SK-N-SH (cell line): ENCODE measurements around the gene DZIP1. TPM values are rescaled to one million over a fixed set of nuclear protein-coding genes. Genes with fewer than 3 reads are reported as not detected.

Experiments
- CTCF ChIA-PET: fragments of 300-600, 350-600 bp; formaldehyde crosslinking; extraction: SDS; loops from one replicate; lab custom pipeline; 2021; lab: Yijun Ruan, JAX
- POLR2A ChIA-PET: fragments of 350-600 bp; sonication (Branson Sonifier 250); formaldehyde crosslinking; extraction: SDS; loops from one replicate; lab custom pipeline; 2020; ENCODE audit warnings: antibody characterized with exemption, inconsistent platforms; lab: Yijun Ruan, JAX
- DNase-seq: peaks from one replicate; pipeline ENCODE4 v3.0.0; 2012
- H2AFZ ChIP-seq: fragments of 200-600 bp; sonication (generic); 2 replicates; pipeline ENCODE4 v1.8.1; 2016; ENCODE audit warnings: antibody characterized with exemption, mild to moderate bottlenecking, low read depth
- H3F3A ChIP-seq: fragments of 200-600 bp; sonication (generic); replicated peaks from 2 replicates; pipeline ENCODE3; 2016; ENCODE audit warnings: antibody characterized with exemption, mild to moderate bottlenecking; ENCODE audit not compliant: insufficient read depth
- H3K27ac ChIP-seq, 2 experiments: fragments of 200-500 bp in 1 of 2; fragments of 200-600 bp in 1 of 2; sonication (Bioruptor generic) in 1 of 2; sonication (generic), shearing (Covaris generic) in 1 of 2; 2 replicates each; pipeline versions ENCODE4 v1.5.1 to v1.6.1; 2014 to 2016; ENCODE audit warnings: low read depth in 2 of 2, inconsistent platforms in 1 of 2, low read length in 1 of 2, mild to moderate bottlenecking in 1 of 2, mixed read lengths in 1 of 2
- H3K27me3 ChIP-seq: fragments of 200-600 bp; sonication (generic), shearing (Covaris generic); 2 replicates; pipeline ENCODE4 v1.6.1; 2016; ENCODE audit warnings: mixed run types; ENCODE audit not compliant: insufficient read depth
- H3K36me3 ChIP-seq, 2 experiments: fragments of 200-500 bp in 1 of 2; fragments of 200-600 bp in 1 of 2; sonication (Bioruptor generic) in 1 of 2; sonication (generic) in 1 of 2; replicated peaks in 1 of 2; 2 replicates each; pipeline versions ENCODE3 to v1.5.1; 2014 to 2016; ENCODE audit warnings: low read length in 1 of 2, mild to moderate bottlenecking in 1 of 2; ENCODE audit not compliant: insufficient read depth in 2 of 2, control insufficient read depth in 1 of 2
- H3K4me1 ChIP-seq, 2 experiments: fragments of 200-500 bp in 1 of 2; fragments of 200-600 bp in 1 of 2; sonication (Bioruptor generic) in 1 of 2; sonication (generic), shearing (Covaris generic) in 1 of 2; 2 replicates each; pipeline versions ENCODE4 v1.5.1 to v1.6.1; 2014 to 2016; ENCODE audit warnings: low read depth in 1 of 2, low read length in 1 of 2, mixed run types in 1 of 2; ENCODE audit not compliant: insufficient read depth in 2 of 2, control insufficient read depth in 1 of 2
- H3K4me2 ChIP-seq: fragments of 200-600 bp; sonication (generic), shearing (Covaris generic); 2 replicates; pipeline ENCODE4 v1.6.1; 2017; ENCODE audit warnings: mixed run types
- H3K4me3 ChIP-seq, 2 experiments: fragments of 200-500 bp in 1 of 2; fragments of 200-600 bp in 1 of 2; sonication (Bioruptor generic) in 1 of 2; sonication (generic), shearing (Covaris generic) in 1 of 2; 2 replicates each; pipeline versions ENCODE4 v1.5.1 to v1.8.1; 2014 to 2016; ENCODE audit warnings: low read depth in 2 of 2, inconsistent platforms in 1 of 2, low read length in 1 of 2, mild to moderate bottlenecking in 1 of 2, mixed read lengths in 1 of 2, moderate library complexity in 1 of 2
- H3K79me2 ChIP-seq: fragments of 200-600 bp; sonication (generic); 2 replicates; pipeline ENCODE4 v1.8.1; 2017; ENCODE audit warnings: mild to moderate bottlenecking; ENCODE audit not compliant: insufficient read depth
- H3K9ac ChIP-seq: fragments of 200-600 bp; sonication (generic); 2 replicates; pipeline ENCODE4 v1.6.1; 2017; ENCODE audit warnings: mixed run types
- H3K9me2 ChIP-seq: fragments of 200-600 bp; sonication (generic); 2 replicates; pipeline ENCODE4 v1.6.1; 2017; ENCODE audit warnings: mixed run types
- H3K9me3 ChIP-seq: fragments of 200-600 bp; sonication (generic); 2 replicates; pipeline ENCODE4 v1.6.1; 2017; ENCODE audit warnings: mixed run types, mild to moderate bottlenecking, moderate library complexity
- H4K20me1 ChIP-seq: fragments of 200-600 bp; sonication (generic); 2 replicates; pipeline ENCODE4 v1.6.1; 2017; ENCODE audit warnings: mild to moderate bottlenecking, mixed run types; ENCODE audit not compliant: insufficient read depth
- FOXM1 ChIP-seq: IDR thresholded peaks from 2 replicates; pipeline ENCODE4 v1.4.0; 2012; ENCODE audit warnings: low read depth, mild to moderate bottlenecking
- GABPA ChIP-seq: IDR thresholded peaks from 2 replicates; pipeline ENCODE4 v1.4.0; 2012; ENCODE audit warnings: low read depth, mild to moderate bottlenecking
- JUND ChIP-seq: IDR thresholded peaks from 2 replicates; pipeline ENCODE4 v1.4.0; 2012
- MXI1 ChIP-seq: IDR thresholded peaks from 2 replicates; pipeline ENCODE4 v1.6.1; 2012; ENCODE audit warnings: mild to moderate bottlenecking, low read depth, low read length, improper control_type of control experiment
- POLR2AphosphoS5 ChIP-seq: IDR thresholded peaks from 2 replicates; pipeline ENCODE4 v1.6.1; 2012; ENCODE audit warnings: low read depth, low read length
- TCF12 ChIP-seq: IDR thresholded peaks from 2 replicates; pipeline ENCODE4 v1.4.0; 2012
- YY1 ChIP-seq: IDR thresholded peaks from 2 replicates; pipeline ENCODE4 v1.4.0; 2012; ENCODE audit warnings: low read depth, mild to moderate bottlenecking
- WGBS: methylation state at CpG from one replicate; pipeline ENCODE4 v1.1.6; 2017; ENCODE audit warnings: low lambda C conversion rate; 5-methylcytosine and 5-hydroxymethylcytosine counted together
- polyA plus RNA-seq, 3 experiments: library from polyadenylated mRNA; depleted of rRNA; stranded (reverse); fragments of >200 nt; gene quantifications; 2 replicates each; pipeline ENCODE4 v1.2.3, GENCODE V29; 2012
- TF ChIP-seq, protein P1 (sequence below): IDR thresholded peaks from 2 replicates; pipeline ENCODE4; 2012
- TF ChIP-seq, protein P2 (sequence below): IDR thresholded peaks from 2 replicates; pipeline ENCODE4 v1.4.0; 2012; ENCODE audit warnings: low read depth
- TF ChIP-seq, protein P3 (sequence below): IDR thresholded peaks from 2 replicates; pipeline ENCODE4 v1.4.0; 2012; ENCODE audit warnings: low read depth, borderline replicate concordance

The DZIP1 gene
- polyA plus RNA-seq, 1 of the 3 experiments (the other 2 are of a cell fraction) = 15.0 TPM

- TF ChIP-seq, protein P1, sequence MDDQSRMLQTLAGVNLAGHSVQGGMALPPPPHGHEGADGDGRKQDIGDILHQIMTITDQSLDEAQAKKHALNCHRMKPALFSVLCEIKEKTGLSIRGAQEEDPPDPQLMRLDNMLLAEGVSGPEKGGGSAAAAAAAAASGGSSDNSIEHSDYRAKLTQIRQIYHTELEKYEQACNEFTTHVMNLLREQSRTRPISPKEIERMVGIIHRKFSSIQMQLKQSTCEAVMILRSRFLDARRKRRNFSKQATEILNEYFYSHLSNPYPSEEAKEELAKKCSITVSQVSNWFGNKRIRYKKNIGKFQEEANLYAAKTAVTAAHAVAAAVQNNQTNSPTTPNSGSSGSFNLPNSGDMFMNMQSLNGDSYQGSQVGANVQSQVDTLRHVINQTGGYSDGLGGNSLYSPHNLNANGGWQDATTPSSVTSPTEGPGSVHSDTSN = no peak
- no peak for TF ChIP-seq FOXM1
- TF ChIP-seq YY1 = no peak
These were observed 2.8 kb upstream of the DZIP1 start (continued) for GRCh38 chr13:95647321-95647720.

GRCh38 chr13:95643936-95644598 lies 439 bp downstream of the DZIP1 start:
- Histone ChIP-seq H2AFZ (peak overlapping the region; percentile 72; the same call in 1 of the 2 replicates), H3K4me1 (peaks cover 0 to 21% of the 10 kb centered on the region in 2 experiments; a peak in 2 of 4 replicates), H3F3A (peaks cover 11% of the 10 kb centered on the region), H3K79me2 (peaks cover 34% of the 10 kb centered on the region), H3K36me3 (peaks cover 12 to 20% of the 10 kb centered on the region in 2 experiments), H3K9me3 (no peaks in the 10 kb centered on the region), H3K9me2 (no peaks in the 10 kb centered on the region), H3K4me3 (peak overlapping the region; percentile 79 to 85), H4K20me1 (no peaks in the 10 kb centered on the region; the same call in 1 of the 2 replicates), H3K9ac (peak overlapping the region; percentile 73), H3K4me2 (peak overlapping the region; percentile 99), H3K27me3 (no peaks in the 10 kb centered on the region), H3K27ac (peak overlapping the region; percentile 64 to 90)
- CTCF ChIA-PET = interaction anchor here (1.2 to 2.1 kb wide), 5 partner anchors 9 to 240 kb away, joined by 3 to 11 read pairs (median 6); no protein-coding TSS in a partner anchor
- TF ChIP-seq TCF12 (no peak), YY1 (peak; percentile 67; the same call in 1 of the 2 replicates), GABPA (peak; percentile 63), MXI1 (no peak; the same call in 1 of the 2 replicates)
- TF ChIP-seq, protein P2, sequence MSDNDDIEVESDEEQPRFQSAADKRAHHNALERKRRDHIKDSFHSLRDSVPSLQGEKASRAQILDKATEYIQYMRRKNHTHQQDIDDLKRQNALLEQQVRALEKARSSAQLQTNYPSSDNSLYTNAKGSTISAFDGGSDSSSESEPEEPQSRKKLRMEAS = peak; percentile 78
- TF ChIP-seq, protein P3, sequence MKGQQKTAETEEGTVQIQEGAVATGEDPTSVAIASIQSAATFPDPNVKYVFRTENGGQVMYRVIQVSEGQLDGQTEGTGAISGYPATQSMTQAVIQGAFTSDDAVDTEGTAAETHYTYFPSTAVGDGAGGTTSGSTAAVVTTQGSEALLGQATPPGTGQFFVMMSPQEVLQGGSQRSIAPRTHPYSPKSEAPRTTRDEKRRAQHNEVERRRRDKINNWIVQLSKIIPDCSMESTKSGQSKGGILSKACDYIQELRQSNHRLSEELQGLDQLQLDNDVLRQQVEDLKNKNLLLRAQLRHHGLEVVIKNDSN = 0 out of 2 replicates have a peak, but pooled peaks have one; percentile 1
- POLR2A ChIA-PET = interaction anchor here (0.7 to 1.2 kb wide), 5 partner anchors 9 to 189 kb away, joined by 3 to 6 read pairs (median 3); partner anchors contain the start of gene DNAJC3
- DNase-seq = peak; percentile 80
- 0% methylated on average over 12 of the region's 62 CpGs for WGBS

DNA sequence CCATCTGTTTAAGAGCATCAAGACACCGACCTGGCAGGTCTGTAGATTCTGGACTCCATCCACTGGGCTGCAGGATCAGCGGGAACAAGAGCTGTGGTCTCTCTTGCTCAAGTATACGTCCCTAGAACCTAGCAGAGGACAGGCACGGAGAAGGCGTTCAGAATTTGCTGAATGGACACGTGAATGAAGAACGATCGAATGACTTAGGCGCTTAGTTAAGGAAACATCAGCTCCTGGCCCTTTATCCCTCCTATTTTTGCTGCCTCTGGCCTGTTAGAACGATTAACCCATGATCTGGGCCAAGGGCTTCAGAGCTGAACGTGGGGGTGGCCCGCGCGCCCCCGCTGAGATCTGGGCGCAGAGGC lies 953 bp downstream of the DZIP1 start:
- Histone ChIP-seq H3K9me2 (no peaks in the 10 kb centered on the region), H3K4me2 (peak overlapping the region; percentile 99), H4K20me1 (no peaks in the 10 kb centered on the region; the same call in 1 of the 2 replicates), H3K4me1 (peaks cover 0 to 21% of the 10 kb centered on the region in 2 experiments; a peak in 2 of 4 replicates), H3K4me3 (peak overlapping the region; percentile 79 to 85), H3F3A (peaks cover 8% of the 10 kb centered on the region), H3K36me3 (peaks cover 17 to 24% of the 10 kb centered on the region in 2 experiments), H2AFZ (peak overlapping the region; percentile 72; the same call in 1 of the 2 replicates), H3K79me2 (peaks cover 39% of the 10 kb centered on the region), H3K9ac (peak overlapping the region; percentile 73), H3K9me3 (no peaks in the 10 kb centered on the region), H3K27me3 (no peaks in the 10 kb centered on the region), H3K27ac (peak overlapping the region; percentile 64 to 90)
- no peak for TF ChIP-seq POLR2AphosphoS5
- TF ChIP-seq, protein P3 = 0 out of 2 replicates have a peak, but pooled peaks have one; percentile 28
- no peak for TF ChIP-seq JUND
- ChIA-PET CTCF (interaction anchor here (1.0 to 2.1 kb wide), 5 partner anchors 8 to 191 kb away, joined by 3 to 11 read pairs (median 4); no protein-coding TSS in a partner anchor), POLR2A (interaction anchor here (0.7 to 1.1 kb wide), 2 partner anchors 8 to 33 kb away, joined by 3 to 4 read pairs; partner anchors contain the start of gene DNAJC3)
- 3% methylated on average over 10 of the region's 16 CpGs for WGBS
- peak; percentile 57 for DNase-seq
